Measurements from ENCODE around the gene SPATS2.

Gene SPATS2

DNA sequence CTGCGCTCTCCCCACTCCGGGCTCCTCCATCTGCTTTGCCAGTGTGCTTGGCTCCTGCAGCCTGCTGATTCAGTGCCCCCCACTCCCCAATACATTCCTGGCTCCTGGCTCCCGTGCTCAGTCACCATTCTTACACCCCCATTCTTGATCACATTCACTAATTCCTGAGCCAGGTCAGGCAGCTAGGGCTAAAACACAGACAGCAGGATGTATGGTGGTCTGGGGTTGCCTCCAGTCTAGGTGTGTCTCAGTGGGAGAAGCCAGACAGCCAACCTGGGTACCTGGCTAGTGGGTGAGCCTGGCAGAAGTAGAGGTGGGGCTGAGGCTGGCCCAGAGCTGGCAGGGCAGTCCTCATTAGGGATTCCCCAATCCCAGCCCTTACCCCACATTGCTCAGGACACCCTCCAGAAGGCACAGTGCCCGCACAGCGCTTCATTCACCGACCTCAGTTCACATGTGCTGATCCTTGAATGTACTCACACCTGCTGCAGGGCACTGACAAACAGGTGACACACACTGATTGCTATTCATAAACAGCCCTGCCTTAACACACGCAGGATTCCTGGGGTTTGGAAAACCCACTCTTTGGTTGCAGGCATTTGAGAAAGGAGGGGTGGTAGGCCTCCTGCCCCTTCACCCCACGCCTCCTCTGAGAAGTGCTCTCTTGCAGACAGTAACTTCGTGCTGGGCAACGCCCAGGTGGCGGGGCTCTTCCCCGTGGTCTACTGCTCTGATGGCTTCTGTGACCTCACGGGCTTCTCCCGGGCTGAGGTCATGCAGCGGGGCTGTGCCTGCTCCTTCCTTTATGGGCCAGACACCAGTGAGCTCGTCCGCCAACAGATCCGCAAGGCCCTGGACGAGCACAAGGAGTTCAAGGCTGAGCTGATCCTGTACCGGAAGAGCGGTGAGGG is 173.2 kb downstream of the SPATS2 start:
- DNase-seq (ENCODE audit: low read depth, low spot score), result no peak

DNA sequence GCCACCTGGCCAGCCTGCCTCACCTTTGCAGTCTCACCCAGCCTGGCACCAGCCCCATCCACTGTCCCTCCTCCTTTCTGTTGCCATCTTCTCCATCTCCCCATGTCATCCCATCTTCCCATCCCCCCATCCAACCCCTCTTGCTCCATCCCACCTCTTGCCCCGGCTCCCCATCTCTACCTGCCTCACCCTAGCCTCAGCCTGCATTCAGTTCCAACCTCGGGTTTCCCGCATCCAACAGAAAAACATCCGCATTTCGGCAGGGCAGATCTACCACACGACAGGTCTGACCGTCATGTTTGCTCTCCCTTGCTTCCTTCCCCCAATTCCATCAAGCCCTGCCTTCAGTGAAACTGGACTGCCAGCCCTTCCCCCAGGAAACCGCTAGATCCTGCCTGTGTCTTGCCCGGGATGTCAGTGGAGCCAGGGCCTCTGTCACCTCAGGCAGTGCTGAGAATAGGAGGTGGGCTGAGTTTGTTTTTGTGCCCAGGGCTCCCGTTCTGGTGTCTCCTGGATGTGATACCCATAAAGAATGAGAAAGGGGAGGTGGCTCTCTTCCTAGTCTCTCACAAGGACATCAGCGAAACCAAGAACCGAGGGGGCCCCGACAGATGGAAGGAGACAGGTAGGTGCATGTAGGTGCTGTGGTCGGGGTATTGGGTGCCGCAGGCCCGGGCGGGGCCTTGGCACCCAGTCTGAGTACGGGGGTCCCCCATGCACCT is 174.0 kb downstream of the SPATS2 start:
- DNase-seq (ENCODE audit: low read depth, low spot score), result no peak

- no peak for DNase-seq (ENCODE audit: low read depth, low spot score)
Observed at GRCh38 chr12:49541911-49542505, 174.7 kb downstream of the SPATS2 start.

- no peak for DNase-seq (ENCODE audit: low read depth, low spot score)
Observed at GRCh38 chr12:49542592-49543160, 175.4 kb downstream of the SPATS2 start.

GRCh38 chr12:49543221-49543913 is 176.1 kb downstream of the SPATS2 start:
- DNase-seq (ENCODE audit: low read depth, low spot score), result no peak

GRCh38 chr12:49543914-49544815 is 176.9 kb downstream of the SPATS2 start:
- DNase-seq (ENCODE audit: low read depth, low spot score), result no peak

DNA sequence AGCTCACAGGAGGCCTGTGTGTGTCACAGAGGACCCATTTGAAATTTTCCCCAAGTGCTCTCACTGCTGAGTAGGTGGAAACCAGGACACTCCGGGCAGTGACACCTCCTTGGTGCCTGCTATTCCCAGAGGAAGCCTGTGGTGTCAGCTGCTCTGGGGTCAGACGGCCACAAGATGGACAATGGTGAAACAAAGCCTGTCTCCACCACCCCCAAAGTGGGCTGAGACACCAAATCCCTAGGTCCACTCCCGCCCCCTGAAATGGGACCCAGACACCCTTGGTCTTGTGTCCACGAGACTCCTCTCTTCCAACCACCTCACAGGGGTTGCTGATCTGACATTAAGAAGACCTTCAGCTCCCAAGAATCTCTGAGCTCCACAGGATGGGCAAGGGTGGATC is 178.6 kb downstream of the SPATS2 start:
- DNase-seq (ENCODE audit: low read depth, low spot score), result no peak

DNA sequence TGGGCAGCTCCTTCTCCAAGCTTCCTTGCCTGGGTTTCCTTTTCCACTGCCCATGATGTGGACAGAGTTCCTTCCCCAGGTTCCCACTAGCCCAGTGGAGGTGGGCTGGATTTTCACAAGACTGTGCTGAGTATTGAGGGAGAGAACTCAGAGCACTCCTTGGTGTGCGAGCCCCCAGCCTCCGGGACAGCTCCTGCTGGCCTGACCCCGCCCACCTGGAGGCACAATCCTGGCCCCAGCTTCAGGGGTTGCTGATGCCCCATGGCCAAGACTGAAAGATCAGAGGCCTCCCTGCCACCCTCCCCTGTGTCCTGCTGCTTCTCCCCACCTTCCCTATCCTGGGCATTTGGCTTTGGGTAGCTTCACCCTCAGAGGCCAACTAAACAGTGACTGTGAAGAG is 179.2 kb downstream of the SPATS2 start:
- DNase-seq (ENCODE audit: low read depth, low spot score), result no peak

- DNase-seq (ENCODE audit: low read depth, low spot score), result no peak
Observed at GRCh38 chr12:49547090-49547690, 179.9 kb downstream of the SPATS2 start.

DNA sequence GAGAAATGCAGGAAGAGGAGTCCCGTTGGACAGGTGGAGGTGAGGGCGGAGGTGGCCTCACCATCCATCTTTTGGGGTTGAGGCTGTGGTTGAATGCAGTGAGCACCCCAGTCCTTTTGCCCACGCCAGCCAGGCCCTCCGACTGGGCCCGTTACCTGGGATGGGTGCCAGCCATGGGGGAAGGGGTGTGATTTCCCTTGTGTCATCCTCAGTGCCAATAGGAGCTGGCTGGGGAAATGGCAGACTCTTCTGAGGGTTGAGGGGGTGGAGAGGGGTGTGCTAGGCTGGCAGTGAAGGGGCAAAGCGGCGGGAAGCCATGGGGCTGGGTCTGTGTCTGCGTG is 181.2 kb downstream of the SPATS2 start:
- DNase-seq (ENCODE audit: low read depth, low spot score), result no peak

DNA sequence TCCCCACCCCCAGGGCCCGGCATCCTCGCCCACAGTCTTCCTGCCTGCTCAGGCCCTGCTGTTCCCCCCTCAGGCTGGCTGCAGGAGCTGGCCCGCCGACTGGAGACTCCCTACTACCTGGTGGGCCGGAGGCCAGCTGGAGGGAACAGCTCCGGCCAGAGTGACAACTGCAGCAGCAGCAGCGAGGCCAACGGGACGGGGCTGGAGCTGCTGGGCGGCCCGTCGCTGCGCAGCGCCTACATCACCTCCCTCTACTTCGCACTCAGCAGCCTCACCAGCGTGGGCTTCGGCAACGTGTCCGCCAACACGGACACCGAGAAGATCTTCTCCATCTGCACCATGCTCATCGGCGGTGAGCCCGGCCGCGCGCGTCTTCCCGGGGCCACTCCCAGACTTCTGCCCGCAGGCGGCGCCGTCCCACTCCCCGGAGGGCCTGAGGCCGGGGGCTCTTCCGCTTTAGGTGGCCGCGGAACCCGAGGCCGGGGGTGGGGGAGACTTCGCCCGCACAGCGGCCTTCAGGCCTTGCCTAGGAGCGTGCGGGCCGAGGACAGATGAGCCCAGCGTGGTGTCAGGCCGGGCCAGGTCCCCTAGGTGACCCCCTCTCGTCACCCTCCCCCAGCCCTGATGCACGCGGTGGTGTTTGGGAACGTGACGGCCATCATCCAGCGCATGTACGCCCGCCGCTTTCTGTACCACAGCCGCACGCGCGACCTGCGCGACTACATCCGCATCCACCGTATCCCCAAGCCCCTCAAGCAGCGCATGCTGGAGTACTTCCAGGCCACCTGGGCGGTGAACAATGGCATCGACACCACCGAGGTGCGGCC is 181.8 kb downstream of the SPATS2 start:
- DNase-seq (ENCODE audit: low read depth, low spot score), result no peak

DNA sequence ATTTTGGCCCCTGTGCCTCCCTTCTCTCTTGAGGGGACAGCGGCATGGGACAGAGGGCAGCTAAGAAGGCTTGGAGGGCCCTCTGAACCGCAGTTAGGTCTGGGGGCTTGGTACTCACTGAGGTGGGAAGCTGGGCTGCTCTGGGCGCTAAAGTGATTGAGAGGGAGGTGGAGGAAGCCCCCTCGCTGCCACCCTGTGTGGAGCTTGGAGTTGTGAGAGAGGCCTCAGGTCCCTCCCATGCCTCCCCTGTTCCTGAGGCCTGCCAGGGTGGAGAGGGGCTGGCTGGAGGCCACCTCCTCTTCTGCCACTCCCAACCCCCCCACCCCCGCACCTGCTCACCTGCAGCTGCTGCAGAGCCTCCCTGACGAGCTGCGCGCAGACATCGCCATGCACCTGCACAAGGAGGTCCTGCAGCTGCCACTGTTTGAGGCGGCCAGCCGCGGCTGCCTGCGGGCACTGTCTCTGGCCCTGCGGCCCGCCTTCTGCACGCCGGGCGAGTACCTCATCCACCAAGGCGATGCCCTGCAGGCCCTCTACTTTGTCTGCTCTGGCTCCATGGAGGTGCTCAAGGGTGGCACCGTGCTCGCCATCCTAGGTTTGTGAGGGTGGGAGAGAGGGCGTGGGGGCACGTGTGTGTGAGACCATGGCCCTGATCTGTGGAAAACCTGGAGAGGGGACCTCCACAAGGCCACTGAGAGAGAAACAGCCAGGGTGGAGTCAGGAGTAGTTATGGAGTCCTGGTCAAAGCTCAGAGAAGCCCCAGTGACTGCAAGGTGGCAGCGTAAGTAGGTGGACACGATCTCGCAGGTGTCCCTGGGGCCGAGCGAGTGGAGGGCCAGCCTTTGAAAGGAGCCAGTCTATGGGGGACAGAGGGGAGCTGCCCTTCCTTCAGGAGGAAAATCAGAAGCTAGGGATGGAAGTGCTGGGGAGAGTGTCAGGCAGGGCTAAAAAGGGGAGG is 182.8 kb downstream of the SPATS2 start:
- DNase-seq (ENCODE audit: low read depth, low spot score), result no peak

DNA sequence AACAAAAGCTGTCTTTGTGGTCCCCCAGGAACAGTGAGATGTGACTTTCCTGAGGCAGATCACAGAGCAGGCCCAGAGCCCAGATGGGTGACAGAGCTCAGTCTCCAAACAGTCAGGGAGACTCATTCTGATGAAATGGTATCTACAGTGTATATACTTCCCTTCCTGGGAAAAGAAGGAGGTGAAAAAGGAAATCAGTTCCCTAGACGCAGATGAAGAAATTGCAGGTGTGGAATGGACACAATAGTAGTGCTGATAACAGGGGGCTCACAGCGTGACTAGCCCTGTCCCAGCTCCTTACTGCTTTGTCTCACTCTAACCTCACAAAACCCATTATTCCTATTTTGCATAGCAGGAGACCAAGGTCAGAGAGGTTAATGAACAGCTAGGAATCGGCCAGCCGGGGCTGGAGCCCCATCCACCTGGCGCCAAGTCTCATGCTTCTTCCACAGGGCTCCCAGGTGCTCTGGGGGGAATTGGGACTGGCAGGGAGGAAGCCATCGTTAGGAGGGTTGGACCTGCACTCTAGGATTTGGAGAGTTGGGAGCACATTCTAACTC is 183.5 kb downstream of the SPATS2 start:
- DNase-seq (ENCODE audit: low read depth, low spot score), result no peak

DNA sequence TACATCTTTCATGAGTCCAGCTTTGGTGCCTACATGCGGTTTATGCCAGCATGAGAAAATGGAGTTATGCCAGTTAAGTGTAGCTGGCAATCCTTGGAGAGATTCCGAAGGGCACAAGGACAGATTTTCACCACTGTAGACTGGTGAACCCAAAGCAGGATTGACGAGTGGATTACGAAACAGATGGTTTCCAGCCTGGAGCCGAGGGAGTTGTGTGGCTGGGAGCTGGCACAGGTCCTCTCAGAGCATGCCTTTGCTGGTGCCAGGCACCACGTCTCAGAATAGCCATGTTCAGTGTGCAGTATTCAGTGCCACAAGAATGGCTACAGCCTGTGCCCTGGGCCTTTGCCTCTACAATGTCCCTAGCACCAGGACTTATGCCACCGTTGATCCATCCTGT is 184.8 kb downstream of the SPATS2 start:
- no peak for DNase-seq (ENCODE audit: low read depth, low spot score)

- DNase-seq (ENCODE audit: low read depth, low spot score), result no peak
Observed at GRCh38 chr12:49552425-49552824, 185.2 kb downstream of the SPATS2 start.

GRCh38 chr12:49552899-49553298 is 185.6 kb downstream of the SPATS2 start:
- DNase-seq (ENCODE audit: low read depth, low spot score), result no peak

DNA sequence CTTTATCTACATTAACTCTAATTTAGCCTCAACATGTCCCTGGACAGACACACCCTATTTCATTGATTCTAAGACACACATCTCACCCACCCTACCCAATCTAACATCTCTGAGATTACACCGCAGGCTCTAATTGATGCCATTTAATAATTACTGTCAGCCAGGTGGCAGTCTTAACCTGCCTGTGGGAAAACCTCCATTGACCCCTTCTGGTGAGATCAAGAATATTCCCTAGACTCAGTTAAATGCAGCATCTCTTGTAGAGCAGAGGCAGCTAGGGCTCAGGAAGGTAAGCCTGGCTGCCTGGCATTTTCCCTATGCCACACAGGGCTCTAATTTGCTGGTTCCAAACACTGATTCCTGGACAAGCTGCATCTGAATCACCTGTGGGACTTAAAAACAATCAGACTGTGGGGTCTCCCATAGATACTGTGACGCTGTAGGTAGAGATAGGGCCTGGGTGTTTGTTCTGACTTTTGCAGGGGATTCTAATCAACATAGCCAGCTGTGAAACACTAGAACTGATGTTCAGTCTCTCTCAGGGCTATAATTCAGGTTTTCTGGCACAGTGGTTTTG is 186.3 kb downstream of the SPATS2 start:
- DNase-seq (ENCODE audit: low read depth, low spot score), result no peak

DNA sequence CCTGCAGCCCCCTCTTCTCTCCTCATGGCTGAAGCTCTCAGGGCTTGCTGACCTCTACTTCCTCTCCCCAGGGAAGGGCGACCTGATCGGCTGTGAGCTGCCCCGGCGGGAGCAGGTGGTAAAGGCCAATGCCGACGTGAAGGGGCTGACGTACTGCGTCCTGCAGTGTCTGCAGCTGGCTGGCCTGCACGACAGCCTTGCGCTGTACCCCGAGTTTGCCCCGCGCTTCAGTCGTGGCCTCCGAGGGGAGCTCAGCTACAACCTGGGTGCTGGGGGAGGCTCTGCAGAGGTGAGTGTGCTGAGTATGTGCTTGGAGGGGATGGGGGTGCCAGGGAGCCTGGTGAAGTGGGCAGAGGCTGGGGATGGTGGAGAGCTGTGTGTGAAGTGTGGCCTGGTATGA is 187.0 kb downstream of the SPATS2 start:
- DNase-seq (ENCODE audit: low read depth, low spot score), result no peak

Measured in iPS DF 19.7 (cell line).